Caki2 (cell line): ENCODE data around the gene OARD1. TPM values are rescaled to one million over a fixed set of nuclear protein-coding genes. Genes with fewer than 3 reads are reported as not detected.
"Not testable (repeated sequence)": the region's sequence is repeated elsewhere in the genome, so short reads cannot be mapped to it uniquely, and the experiment has no call there.

Source experiments
- DNase-seq: peaks from one replicate; pipeline ENCODE4 v3.0.0-alpha.2; 2015; ENCODE audit warnings: low read depth
- in situ Hi-C: cut with HindIII; loops from 2 replicates; pipeline ENCODE4 v1.10.0; 2016; ENCODE audit warnings: low sequenced_read_pairs, low pct_unique_long_range_greater_than_20kb, mixed read lengths
- total RNA-seq: library from RNA; depleted of rRNA; stranded (reverse); fragments of >200 nt; shearing (Covaris generic); gene quantifications from 2 replicates; pipeline ENCODE4 v1.2.3, GENCODE V29; 2014; ENCODE audit warnings: low replicate concordance

Gene OARD1
- total RNA-seq, 1 experiment from 2014 or later: 34.2 TPM

DNA sequence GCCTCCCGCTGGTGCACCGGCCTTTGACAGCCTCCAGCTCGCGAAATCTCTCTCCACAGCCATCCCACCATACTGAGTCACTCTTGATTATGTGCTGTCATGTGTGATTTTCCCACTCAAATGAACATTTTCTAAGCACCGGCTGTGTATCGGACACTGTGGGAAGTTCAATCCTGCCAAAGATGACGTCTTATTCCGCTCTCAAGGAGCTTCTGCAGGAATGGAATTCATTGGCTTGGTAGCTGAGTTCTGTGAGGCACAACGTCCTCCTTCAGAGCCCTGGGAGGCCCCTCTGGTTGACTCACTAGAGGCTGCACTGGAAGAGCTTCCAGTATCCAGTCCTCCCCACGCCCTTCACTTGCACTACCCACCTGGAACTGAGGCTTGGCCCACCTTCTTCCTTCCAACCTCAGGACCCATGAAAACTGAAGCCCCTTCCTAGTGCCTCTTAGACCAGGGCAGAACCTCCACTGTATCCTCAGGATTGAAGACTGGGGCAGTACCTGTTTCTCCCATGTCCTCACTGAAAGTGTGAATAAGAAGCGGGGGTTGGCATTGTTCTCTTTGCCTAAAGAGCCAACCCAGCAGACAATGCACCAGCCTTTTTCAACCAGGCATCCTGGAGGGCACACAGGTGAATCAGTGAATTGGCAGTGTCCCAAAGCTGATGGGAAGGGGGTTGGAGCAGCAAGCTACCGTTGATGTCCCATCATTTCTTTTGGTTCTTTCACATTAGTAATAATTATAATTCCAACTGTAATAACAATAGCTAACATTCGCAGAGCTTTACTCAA is 34.9 kb downstream of the OARD1 start:
- in situ Hi-C loops: no loop called here

DNA sequence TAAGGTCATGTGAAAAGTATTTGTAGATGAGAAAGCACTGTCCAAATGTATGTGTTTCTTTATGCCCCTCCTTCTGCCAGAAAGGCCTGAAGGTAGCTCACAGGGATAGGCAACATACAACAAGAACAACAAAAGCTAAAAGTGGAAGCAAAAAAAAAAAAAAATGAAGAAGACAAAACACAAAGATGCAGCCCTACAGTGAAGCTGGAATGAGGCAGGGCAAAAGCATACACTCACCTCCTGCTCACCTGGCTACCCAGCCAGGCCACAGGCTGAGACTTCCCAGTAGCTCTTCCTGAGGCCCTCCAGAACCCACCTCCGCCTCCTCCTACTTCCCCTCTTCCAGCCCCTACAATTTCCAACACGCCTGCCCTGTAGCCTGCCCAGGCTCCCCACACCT is 35.6 kb downstream of the OARD1 start:
- in situ Hi-C loops: no loop called here
- DNase-seq: peak; percentile 16

More for the DNA sequence above, 34.9 kb downstream of the OARD1 start:
- no peak for DNase-seq

DNA sequence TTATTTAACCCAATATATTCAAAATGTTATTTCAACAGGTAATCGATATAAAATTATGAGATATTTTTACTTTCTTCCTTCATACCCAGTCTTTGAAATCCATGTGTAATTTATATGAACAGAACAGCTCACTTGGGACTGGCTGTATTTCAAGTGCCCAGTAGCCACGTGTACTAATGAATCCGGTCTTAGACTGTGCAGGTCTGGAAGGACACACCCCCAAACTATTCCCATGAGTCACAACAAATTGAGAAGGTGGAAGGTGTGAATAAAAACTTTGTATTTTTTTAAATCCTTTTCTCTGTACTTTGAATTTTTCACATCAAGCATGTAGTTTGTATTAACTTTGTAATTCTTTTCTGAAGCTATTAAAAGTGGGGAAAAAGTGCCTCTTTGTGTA is 36.0 kb downstream of the OARD1 start:
- DNase-seq: peak; percentile 13
- in situ Hi-C loops: no loop called here

DNA sequence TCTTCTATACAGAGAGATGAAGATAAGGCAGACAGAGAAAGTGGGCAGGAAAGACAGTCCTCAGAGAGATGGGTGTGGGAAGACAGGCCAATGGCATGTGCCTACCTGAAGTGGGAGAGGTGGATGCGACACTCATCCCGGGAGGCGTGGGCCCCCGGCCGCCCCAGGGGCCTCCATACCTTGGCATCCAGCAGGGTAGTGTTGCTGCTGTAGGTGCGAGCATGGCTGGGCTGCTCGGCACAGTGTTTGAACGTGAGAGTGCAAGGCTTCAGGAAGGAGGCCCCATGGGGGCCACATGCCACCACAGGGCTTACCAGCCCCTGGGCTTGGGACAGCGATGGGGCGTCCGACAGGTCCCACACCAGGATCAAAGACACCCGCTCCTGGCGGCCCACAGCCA is 38.4 kb downstream of the OARD1 start:
- in situ Hi-C loops: no loop called here
- DNase-seq: no peak

DNA sequence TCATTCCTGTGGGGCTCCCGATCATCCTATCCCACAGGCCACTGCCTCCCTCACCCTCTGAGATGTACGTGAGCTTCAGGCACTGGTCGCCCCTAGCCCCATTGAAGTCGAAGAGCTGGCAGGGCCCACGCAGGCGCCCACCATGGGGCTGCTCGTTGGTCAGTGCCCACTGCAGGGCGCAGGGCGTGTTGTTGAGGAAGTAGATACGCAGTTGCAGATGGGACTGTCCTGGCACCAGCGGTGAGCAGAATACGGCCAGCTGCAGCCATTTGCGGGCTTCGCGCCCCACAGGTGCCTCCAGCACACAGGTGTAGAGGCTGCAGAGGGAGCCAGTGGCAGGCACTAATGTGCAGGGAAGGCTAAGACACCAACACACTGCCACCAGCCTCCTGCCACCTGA is 39.3 kb downstream of the OARD1 start:
- in situ Hi-C loops: no loop called here
- DNase-seq: no peak

DNA sequence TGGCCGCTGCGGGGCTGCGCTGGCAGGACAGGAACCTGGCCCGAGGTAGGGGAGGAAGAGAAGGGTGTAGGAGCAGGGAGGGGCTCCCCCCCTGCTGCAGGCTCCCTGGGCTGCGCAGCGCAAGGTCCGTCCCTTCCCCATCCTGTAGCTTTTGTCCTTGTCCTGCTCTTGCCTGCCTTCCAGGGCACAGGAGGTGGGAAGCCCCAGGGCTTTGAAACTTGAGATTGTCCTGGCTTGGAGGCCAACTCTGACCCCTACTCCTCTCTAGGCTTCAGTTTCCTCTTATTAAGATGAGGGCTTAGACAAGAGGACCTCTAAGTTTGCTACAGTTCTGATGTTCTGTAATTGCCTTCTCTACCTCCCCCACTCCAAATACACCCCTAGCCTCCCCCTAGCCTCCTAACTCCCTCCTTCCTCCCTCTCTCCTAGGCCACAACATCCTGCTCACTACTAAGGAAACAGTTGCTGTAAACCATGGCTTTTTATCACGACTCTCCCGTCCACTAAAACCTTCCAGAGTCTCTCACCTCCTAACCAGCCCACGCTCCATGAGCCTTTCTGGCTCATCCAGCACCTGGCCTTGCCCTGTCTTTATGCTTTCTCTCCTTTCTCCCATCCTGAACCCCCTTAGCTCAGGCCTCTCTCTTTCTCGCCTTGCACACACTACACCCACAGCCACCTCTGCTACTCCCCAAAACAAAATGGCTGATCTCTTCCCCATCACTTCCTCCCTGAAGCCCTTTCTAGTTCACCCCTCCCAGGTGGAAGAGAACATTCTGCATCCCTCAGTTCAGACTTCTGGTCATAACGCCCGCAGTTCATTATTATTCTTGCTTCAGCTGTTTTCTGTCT is 43.4 kb downstream of the OARD1 start:
- no peak for DNase-seq
- in situ Hi-C loops: no loop called here

DNA sequence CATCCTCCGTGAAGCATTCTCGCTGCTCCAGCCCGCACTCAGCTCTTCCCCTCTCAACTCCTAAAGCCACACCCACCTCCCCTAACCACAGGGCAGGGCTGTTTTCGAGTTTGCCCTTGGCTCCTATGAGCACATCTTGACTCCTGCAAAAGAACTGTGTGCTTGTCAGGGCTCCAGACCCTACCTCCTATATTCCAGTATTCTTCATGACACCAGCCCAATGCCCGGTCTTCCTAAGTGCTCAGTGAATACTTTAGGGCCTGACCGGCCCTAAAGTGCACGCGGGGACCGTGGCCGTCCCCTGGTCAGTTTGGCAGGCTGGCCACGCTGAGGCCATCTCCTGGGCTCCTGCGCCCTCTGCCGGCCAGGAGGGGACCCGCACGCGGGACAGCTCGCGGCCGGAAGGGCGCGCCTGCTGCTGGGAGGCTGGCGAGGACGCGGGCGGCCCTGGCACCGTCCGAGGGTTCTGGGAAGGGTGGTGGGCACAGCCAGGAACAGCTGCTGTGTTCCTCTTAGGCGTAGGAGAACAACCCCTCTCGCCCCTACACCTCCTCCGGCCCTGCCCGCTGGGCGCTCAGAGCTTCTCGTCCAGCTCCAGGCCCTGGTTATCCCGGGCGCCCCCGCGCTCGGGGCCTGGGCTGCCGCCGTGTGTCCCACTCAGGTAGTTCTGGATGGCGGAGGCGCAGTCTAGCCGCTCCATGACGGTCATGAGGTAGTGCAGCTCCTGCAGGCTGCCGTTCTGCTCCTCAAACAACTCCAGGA is 44.2 kb downstream of the OARD1 start:
- in situ Hi-C loops: no loop called here
- DNase-seq: peak; percentile 85

DNA sequence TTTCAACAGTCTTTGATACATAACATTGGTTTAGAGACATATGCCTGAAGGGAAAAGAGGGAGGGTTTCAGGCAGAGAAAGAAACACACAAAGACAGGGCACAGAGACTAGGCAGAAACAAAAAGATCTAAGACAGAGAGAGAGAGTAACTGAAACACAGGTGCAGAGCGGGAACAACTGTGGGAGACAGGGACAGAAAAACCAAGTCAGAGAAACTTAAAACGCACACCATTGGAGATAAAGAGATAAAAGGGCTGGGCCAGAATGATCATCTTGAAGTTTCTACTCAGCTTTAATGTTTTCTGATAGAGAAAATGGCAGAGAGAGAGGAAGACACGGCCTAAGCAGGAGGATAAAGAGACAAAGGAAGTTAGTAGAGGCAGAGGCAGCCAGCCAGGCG is 44.9 kb downstream of the OARD1 start:
- peak; percentile 10 for DNase-seq
- in situ Hi-C loops: no loop called here

DNA sequence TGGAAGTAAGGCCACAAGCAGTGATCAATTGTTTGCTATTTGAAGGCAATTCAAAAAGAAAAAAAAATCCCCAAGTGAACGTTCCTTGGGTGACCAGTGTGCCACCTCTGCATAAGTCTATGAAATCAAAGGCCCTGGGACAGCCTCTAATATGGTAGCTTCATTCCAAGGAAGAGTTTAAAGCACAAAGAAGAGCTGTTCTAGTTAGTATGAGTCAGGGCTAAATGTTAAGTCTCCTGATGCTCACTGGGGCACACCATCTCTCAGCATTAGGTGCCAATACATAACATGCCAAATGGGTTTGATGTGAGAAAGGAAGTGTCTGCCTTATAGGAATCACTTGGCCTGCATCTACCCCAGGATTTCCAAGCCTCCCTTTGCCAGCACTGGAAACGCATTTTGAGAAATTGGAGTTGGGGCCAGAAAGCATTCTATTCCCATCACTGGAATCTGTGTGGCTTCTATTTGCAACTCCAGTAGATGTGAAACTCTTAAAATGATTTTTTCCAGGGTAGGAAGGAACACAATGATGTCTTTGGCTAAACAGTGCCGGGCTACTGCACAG is 46.1 kb downstream of the OARD1 start:
- in situ Hi-C loops: no loop called here
- no peak for DNase-seq

DNA sequence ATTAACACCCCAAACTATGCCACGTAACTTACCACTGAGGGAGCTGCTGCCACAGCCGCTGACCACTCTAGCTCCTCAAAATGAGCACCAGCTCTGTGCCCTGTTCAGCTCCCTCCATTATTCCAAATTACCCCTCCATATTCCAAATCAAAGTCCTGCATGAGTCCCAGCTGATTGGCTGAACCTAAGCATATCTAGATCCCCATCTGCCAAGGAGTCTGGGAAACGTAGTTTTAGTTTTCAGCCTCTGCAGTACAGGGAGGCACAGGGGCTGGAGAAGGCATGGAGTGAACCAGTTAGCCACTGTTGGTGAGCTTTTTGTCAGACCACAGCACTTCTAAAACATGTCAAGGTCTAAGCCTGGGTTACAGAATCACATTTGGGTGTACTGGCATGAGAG is 49.0 kb downstream of the OARD1 start:
- DNase-seq: no peak
- in situ Hi-C loops: no loop called here

DNA sequence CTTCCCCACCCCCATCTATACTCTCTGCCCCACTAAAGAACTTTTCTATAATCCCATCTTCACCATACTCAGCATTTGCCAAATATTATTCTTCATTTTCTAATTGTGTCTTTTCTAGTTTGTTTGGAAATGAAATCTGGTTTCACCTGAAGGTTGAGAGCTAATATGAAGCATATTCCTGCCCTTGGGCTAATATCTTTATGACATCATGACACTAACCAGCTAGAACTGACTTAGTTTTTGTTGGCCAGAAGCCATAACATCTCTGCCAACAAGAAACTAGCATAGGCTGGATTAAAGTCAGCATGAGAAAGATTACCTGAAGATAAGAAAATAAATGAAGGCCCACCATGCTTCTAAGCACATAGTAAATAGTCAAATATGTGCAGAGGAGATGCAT is 49.9 kb downstream of the OARD1 start:
- no peak for DNase-seq
- in situ Hi-C loops: no loop called here

DNA sequence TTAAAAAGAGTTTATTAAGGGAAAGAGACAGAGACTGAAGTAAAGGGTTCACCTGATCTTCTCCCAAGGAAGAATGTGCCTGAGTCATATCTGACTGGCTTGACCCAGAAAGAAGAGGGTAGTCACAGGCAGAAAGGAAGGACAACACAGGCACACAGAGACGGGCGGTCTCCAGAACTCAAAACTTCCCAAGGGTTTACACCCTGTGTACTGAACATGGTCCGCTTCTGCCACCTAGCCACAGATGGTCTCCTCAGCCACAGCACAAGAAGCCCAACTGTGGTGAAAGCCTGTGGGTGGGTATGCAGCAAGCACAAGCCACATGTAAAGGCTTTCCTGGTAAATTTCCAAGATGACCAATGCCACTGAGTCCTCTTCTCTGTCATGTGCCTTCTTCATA is 50.3 kb downstream of the OARD1 start:
- in situ Hi-C loops: no loop called here
- DNase-seq: peak; percentile 83

DNA sequence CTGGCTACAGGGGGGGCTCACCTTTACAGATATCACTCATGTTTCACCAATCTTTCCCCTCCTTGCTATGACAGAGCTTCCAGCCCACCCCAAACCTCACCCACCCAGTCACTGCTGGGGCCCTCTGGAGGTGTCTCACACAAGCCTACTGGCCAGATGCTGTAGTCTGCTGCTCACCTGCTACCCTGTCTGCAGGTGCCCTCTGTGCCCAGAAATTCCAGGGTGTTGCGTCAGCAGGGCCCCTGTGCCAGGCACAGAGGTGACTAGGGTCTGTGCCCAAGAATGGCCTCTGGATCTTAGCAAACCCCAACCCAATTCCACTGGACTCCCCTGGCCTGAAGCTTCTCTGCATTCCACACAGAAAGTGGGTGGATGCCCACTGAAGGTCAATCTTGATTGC is 54.5 kb downstream of the OARD1 start:
- DNase-seq: no peak
- in situ Hi-C loops: no loop called here

DNA sequence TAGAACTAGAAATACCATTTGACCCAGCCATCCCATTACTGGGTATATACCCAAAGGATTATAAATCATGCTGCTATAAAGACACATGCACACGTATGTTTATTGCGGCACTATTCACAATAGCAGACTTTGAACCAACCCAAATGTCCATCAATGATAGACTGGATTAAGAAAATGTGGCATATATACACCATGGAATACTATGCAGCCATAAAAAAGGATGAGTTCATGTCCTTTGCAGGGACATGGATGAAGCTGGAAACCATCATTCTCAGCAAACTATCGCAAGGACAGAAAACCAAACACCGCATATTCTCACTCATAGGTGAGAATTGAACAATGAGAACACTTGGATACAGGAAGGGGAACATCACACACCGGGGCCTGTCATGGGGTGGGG is 56.3 kb downstream of the OARD1 start:
- in situ Hi-C loops, DNase-seq: not testable (repeated sequence)

DNA sequence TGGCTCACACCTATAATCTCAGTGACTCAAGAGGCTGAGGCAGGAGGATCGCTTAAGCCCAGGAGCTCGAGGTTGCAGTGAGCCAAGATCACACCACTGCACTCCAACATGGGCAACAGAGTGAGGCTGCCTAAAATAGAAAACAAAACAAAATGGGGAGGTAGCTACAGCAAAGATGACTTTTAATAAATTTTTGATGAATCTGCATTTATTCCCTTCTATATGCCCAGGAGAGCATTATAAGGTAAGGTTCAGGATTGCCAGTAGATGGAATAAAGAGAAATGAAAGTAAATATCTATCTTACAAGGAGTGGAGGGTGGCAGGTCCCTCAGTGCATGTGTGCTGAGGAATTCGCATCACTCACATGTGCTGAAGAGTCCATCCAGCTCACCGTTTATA is 57.4 kb downstream of the OARD1 start:
- in situ Hi-C loops: no loop called here
- DNase-seq: no peak
